Measurements from ENCODE around the gene CRYBG3. TPM values are rescaled to one million over a fixed set of nuclear protein-coding genes. Genes with fewer than 3 reads are reported as not detected.

CRYBG3 gene
- total and polyA plus RNA-seq, 2 of the 13 experiments (the other 11 are each of a cell fraction or from before 2014, with no cell fraction given): 3.8 to 15.9 TPM

- TF ChIP-seq HOXA9 (CRISPR knock-in tag; IDR thresholded peaks at IDR 0.05; ENCODE audit: borderline replicate concordance): no peak
- no peak for TF ChIP-seq TFE3 (CRISPR knock-in tag; IDR thresholded peaks at IDR 0.05)
- TF ChIP-seq GLMP (CRISPR knock-in tag; IDR thresholded peaks at IDR 0.05; ENCODE audit: borderline replicate concordance): no peak
- no peak for TF ChIP-seq AKAP8 (CRISPR knock-in tag; IDR thresholded peaks at IDR 0.05)
- no peak for TF ChIP-seq ZNF83 (CRISPR knock-in tag; IDR thresholded peaks at IDR 0.05; ENCODE audit: borderline replicate concordance)
- TF ChIP-seq PREB (CRISPR knock-in tag; IDR thresholded peaks at IDR 0.05): no peak
- TF ChIP-seq ZNF567 (CRISPR knock-in tag; IDR thresholded peaks at IDR 0.05; ENCODE audit: borderline replicate concordance): no peak
- no peak for TF ChIP-seq ZNF841 (CRISPR knock-in tag; IDR thresholded peaks at IDR 0.05; ENCODE audit: borderline replicate concordance)
- TF ChIP-seq, protein P1, sequence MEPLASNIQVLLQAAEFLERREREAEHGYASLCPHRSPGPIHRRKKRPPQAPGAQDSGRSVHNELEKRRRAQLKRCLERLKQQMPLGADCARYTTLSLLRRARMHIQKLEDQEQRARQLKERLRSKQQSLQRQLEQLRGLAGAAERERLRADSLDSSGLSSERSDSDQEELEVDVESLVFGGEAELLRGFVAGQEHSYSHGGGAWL (CRISPR knock-in tag; IDR thresholded peaks at IDR 0.05): no peak
- TF ChIP-seq HNRNPK (IDR thresholded peaks at IDR 0.05; ENCODE audit: low read depth, low read length, poor library complexity, severe bottlenecking): no peak
- no peak for TF ChIP-seq REL (CRISPR knock-in tag; conservative IDR thresholded peaks at IDR 0.05)
Measured at GRCh38 chr3:97930018-97930417, 108.2 kb downstream of the CRYBG3 start (continued).
